ENCODE measurements around the gene DCHS1.

Gene DCHS1

DNA sequence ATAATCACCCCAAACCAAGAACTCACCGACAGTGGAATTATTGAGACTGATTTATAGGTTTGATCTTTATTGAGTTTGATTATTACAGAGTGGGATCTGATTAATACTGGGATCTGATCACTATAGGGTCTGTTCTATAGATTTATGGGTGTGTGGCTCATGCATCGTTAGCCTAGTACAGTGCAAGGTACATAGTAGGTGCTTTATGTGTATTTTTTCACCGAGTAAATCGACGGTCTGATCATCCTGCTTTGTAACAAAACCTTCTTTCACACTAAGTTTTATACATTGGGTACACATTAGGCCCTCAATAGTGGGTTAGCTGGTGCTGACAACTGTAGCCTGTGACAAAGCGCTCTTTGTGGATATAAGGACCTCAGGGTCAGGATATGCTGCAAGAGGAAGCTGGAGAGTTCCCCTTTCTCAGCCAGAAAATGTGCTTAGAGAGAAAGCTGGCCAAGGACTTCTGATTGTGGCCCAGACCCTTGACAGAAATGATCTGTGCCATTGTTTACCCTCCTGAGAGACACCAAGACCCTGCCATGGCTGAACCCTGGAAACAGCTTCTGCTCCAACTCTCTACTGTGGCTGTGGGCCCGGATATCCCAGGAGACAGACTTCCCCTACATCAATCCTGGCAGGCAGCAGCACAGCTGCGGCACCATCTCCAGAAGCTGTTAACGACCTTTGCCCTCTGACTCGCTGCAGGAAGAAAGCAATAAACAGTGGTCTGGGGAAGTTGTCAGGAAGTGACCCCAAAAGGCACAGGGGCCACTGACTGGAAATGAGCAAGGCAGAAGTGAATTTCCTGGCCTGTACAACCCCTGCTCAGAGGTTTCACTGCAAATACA is 20.3 kb downstream of the DCHS1 start:
- DNase-seq (ENCODE audit: low spot score): no peak
- no peak overlapping the region for H3K27ac ChIP-seq
- CTCF ChIA-PET: interaction anchor here (0.6 kb wide), 1 partner anchor 41 kb away, joined by 3 read pairs; no protein-coding TSS in a partner anchor
- TF ChIP-seq, protein P1, sequence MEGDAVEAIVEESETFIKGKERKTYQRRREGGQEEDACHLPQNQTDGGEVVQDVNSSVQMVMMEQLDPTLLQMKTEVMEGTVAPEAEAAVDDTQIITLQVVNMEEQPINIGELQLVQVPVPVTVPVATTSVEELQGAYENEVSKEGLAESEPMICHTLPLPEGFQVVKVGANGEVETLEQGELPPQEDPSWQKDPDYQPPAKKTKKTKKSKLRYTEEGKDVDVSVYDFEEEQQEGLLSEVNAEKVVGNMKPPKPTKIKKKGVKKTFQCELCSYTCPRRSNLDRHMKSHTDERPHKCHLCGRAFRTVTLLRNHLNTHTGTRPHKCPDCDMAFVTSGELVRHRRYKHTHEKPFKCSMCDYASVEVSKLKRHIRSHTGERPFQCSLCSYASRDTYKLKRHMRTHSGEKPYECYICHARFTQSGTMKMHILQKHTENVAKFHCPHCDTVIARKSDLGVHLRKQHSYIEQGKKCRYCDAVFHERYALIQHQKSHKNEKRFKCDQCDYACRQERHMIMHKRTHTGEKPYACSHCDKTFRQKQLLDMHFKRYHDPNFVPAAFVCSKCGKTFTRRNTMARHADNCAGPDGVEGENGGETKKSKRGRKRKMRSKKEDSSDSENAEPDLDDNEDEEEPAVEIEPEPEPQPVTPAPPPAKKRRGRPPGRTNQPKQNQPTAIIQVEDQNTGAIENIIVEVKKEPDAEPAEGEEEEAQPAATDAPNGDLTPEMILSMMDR (conservative IDR thresholded peaks at IDR 0.05; ENCODE audit: low read depth): no peak
- POLR2A ChIA-PET (ENCODE audit: low non-redundant PET): no interaction called here

DNA sequence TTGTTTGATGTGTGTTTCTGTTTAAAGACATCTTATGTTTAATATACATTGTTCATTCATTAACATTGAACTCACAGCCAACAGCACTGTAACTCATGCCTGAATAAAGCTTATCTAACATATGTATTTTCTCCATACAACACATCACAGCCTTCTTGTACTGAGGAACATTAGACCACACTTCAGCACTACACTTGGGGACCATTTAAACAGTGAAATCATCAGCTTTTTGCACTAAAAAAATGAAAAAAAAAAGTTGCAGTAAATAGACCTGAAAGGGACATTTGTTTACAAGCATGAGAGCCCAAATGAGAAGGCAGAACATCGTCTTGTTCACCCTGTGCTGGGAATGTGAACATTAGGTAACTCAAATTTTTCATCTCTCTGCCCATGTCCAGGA is 21.1 kb downstream of the DCHS1 start:
- DNase-seq (ENCODE audit: low spot score): no peak
- H3K27ac ChIP-seq: no peak overlapping the region
- POLR2A ChIA-PET (ENCODE audit: low non-redundant PET): no interaction called here
- TF ChIP-seq, protein P1 (conservative IDR thresholded peaks at IDR 0.05; ENCODE audit: low read depth): no peak
- CTCF ChIA-PET: interaction anchor here (0.6 kb wide), 1 partner anchor 14 kb away, joined by 3 read pairs; no protein-coding TSS in a partner anchor

DNA sequence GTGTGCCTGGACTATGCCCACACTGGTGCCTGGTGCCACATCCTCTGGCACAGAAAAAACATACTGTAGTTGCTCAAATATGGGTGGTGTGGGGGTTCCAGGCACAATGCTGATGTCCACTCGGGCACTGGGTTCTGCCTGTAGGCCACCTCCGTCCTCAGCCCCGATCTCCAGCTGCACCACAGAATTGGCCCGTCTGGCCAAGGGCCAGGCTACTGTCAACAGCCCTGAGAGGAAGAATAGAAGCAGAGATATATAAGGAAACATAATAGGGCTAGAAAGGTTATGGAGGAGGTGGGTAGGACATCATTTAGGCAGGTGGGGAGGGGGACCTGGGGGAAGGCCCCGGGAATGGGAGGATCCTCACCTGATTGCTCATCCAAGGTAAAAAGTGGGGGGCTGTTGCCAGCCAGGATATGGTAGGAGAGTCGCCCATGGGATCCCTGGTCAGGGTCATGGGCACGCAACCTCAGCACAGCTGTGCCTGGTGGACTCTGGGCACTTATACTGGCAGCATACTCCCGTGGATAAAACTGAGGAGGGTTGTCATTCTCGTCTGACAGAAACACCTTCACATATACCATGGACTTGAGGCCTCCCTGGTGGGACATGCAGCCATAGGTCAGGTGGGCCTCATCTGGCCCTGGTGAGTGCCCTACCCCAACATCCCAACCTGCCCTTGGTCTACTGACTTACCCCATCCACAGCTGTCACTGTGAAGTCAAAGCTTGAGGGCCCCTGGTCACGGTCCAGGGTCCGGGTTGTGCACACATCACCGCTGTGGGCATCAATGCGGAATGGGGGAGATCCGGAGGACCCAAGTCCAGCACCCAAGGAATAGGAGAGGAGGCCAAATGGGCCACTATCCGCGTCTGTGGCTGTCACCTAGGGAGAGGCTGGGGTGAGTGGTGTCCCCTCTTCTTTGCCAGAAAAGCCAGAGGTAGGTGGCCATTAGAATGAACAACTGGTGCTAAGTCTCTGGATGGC is 21.9 kb downstream of the DCHS1 start:
- DNase-seq (ENCODE audit: low spot score): no peak
- POLR2A ChIA-PET (ENCODE audit: low non-redundant PET): no interaction called here
- no peak overlapping the region for H3K27ac ChIP-seq
- TF ChIP-seq, protein P1 (conservative IDR thresholded peaks at IDR 0.05; ENCODE audit: low read depth): no peak
- CTCF ChIA-PET: interaction anchor here (0.5 to 0.6 kb wide), 2 partner anchors 13 to 206 kb away, joined by 3 to 4 read pairs; no protein-coding TSS in a partner anchor

DNA sequence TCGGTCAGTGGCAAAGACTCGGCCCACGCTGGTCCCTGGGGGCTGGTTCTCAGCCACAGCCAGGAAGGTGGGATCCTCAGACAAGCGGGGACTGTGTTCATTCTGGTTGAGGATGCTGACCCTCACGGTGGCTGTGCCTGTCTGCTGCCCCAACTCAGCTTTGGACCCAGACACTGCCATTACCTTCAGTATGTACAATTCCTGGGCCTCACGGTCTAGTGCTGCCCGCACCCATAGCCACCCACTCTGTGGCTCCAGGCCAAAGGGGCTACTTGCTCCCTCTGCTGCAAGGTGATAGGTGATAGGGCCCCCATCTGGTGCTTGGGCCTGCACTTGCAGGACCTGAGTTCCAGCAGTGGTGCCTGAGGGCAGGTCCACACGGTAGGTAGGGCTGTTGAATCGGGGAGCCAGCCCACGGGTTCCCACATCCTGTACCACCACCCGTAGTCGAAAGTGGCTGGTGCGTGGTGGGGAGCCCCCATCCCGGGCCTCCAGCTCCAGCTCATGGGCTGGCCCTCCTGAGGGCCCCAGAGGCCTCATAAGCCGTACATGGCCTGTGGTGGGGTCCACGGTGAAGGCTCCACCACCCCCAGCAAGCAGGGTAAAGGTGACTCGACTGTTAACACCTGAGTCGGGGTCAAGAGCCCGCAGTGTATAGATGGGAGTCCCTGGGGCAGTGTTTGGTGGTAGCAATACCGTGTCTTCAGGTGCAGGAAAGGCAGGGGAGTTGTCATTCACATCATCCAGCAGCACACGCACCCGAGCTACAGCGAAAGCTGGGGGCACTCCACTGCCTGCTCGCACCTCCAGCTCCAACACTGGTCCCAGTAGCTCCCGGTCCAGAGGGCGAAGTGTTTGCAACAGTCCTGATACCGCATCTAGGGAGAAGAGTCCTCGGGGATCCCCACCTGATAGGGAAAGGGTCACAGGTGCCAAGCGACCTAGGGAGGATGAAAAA is 23.2 kb downstream of the DCHS1 start:
- POLR2A ChIA-PET (ENCODE audit: low non-redundant PET): no interaction called here
- DNase-seq (ENCODE audit: low spot score): no peak
- CTCF ChIA-PET: no interaction called here
- TF ChIP-seq, protein P1 (conservative IDR thresholded peaks at IDR 0.05; ENCODE audit: low read depth): no peak
- no peak overlapping the region for H3K27ac ChIP-seq

DNA sequence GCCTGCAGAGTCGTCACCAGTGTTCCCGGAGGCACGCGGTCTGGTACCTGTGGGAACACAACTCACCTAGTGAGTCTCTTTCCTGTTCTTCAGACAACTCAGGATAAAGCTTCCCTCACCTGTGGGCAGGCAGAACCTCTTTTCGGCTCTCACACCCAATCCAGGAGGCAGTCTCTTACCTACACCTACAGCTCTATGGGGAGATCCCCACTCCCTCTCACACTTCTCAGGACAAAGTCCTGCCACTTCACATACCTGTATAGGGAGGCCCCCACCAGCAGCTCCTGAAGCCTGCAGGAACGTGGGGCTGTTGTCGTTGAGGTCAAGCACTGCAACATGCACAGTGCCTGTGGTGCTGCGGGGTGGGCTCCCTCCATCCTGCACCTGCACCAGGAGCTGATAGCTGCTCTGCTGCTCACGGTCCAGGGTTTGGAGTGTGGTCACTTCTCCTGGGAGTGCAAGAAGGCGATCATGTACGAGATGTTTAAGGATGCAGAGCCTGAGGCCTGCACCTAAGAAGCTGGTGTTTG is 24.2 kb downstream of the DCHS1 start:
- ChIA-PET CTCF (interaction anchor here (1.0 kb wide), 1 partner anchor 252 kb away, joined by 3 read pairs; no protein-coding TSS in a partner anchor), POLR2A (ENCODE audit: low non-redundant PET) (no interaction called here)
- TF ChIP-seq, protein P1 (conservative IDR thresholded peaks at IDR 0.05; ENCODE audit: low read depth): no peak
- no peak overlapping the region for H3K27ac ChIP-seq
- DNase-seq (ENCODE audit: low spot score): no peak

Data from RWPE1 (cell line).